Fibroblast of the aortic adventitia (primary cell): Measurements from ENCODE around the gene TIE1. TPM values are rescaled to one million over a fixed set of nuclear protein-coding genes. Genes with fewer than 3 reads are reported as not detected.
A peak's percentile ranks its signal among the peaks of the same experiment; 100 is the strongest.

Experiments
- DNase-seq: peaks from one replicate; pipeline ENCODE4 v3.0.0-alpha.2; 2010; ENCODE audit warnings: low read depth
- H3K4me3 ChIP-seq: 2 replicates; pipeline ENCODE4 v1.5.1; 2011; ENCODE audit warnings: low read depth, mild to moderate bottlenecking, control low read depth, low read length, moderate library complexity
- total RNA-seq: library from RNA; depleted of rRNA; stranded (reverse); fragments of >200 nt; gene quantifications from 2 replicates; pipeline ENCODE4 v1.2.3, GENCODE V29; 2012; ENCODE audit warnings: low replicate concordance
- TF ChIP-seq, protein P1 (sequence below): IDR thresholded peaks from 2 replicates; pipeline ENCODE4 v1.5.1; 2011; ENCODE audit warnings: mild to moderate bottlenecking, low read length, control low read depth, inconsistent platforms; ENCODE audit not compliant: insufficient read depth

TIE1 gene
- total RNA-seq, 1 donor = 0.81 TPM

DNA sequence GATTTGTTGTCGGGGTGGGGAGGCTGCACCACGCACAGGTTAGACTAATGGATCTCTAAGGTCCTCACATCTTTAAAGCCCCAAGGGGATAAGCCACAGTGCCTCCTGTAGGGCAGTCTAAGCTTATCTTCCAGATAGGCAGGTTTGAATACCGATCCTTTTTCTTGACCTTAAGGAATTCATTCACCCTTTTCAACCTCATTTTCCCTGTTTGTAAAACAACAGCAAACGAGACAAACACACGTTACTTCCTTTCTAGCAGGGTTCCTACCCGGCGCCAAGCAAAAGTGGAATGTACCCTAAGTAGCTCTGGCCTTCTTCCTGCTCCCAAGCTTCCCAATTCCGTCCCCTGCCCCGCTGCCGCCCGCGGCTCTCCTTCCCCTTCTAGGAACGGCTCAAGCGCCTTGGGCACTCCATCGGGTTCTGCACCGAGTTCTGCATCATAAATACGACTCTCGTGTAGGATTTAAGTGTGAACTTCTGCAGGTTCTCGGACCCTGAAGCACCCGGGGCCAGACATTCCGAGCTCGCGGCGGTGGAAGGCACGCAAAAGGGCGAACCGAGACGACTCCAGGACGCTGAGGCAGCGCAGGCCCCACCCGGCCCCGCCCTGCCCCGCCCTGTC, 57.5 kb downstream of the TIE1 start:
- DNase-seq = no peak
- peak overlapping the region; percentile 75 for H3K4me3 ChIP-seq
- TF ChIP-seq, protein P1, sequence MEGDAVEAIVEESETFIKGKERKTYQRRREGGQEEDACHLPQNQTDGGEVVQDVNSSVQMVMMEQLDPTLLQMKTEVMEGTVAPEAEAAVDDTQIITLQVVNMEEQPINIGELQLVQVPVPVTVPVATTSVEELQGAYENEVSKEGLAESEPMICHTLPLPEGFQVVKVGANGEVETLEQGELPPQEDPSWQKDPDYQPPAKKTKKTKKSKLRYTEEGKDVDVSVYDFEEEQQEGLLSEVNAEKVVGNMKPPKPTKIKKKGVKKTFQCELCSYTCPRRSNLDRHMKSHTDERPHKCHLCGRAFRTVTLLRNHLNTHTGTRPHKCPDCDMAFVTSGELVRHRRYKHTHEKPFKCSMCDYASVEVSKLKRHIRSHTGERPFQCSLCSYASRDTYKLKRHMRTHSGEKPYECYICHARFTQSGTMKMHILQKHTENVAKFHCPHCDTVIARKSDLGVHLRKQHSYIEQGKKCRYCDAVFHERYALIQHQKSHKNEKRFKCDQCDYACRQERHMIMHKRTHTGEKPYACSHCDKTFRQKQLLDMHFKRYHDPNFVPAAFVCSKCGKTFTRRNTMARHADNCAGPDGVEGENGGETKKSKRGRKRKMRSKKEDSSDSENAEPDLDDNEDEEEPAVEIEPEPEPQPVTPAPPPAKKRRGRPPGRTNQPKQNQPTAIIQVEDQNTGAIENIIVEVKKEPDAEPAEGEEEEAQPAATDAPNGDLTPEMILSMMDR = peak; percentile 30

DNA sequence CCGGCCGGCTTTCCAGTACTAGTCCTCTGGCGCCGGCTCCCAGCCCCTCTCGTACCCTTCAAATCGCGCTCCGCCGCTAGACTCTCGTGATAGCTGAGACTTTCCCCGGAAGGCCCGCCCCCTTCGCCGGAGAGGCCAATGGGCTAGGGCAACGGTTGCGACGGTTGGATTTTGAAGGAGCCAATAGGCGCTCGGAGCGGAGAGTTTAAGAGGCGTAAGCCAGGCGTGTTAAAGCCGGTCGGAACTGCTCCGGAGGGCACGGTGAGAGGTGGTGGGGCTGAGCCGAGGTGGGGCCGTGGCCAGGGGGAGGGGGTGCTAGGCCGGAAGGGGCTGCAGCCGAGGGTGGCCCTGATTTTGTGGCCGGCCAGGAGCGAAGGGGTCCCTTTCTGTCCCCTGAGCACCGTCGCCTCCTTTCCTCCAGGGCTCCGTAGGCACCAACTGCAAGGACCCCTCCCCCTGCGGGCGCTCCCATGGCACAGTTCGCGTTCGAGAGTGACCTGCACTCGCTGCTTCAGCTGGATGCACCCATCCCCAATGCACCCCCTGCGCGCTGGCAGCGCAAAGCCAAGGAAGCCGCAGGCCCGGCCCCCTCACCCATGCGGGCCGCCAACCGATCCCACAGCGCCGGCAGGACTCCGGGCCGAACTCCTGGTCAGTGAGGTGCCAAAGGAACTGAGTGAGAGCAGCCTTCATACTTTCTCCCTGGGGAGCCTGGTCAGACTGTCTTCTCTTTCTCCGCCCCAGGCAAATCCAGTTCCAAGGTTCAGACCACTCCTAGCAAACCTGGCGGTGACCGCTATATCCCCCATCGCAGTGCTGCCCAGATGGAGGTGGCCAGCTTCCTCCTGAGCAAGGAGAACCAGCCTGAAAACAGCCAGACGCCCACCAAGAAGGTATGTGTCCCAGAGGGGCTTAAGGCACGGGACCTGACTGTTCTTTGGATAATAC, 58.2 kb downstream of the TIE1 start, which contains the start of gene CDC20:
Gene CDC20, plus strand, starts transcription at position 236 of the 948 bp plus-strand sequence. Its CDS starts 235 bp downstream, at position 471.
- DNase-seq = peak; percentile 95
- TF ChIP-seq, protein P1 = no peak
- peak within 1 kb of the TSS; percentile 75 for H3K4me3 ChIP-seq

DNA sequence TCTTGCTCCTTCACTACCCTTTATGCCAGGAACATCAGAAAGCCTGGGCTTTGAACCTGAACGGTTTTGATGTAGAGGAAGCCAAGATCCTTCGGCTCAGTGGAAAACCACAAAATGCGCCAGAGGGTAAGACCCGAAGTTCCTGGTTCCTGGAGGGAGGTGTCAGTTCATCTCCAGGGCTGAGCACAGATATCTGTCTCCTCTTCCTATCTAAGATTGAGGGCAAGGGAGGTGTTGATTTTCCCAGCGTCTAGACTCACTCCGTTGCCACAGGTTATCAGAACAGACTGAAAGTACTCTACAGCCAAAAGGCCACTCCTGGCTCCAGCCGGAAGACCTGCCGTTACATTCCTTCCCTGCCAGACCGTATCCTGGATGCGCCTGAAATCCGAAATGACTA, 58.9 kb downstream of the TIE1 start:
- H3K4me3 ChIP-seq = peak overlapping the region; percentile 71
- DNase-seq = no peak
- TF ChIP-seq, protein P1 = no peak

DNA sequence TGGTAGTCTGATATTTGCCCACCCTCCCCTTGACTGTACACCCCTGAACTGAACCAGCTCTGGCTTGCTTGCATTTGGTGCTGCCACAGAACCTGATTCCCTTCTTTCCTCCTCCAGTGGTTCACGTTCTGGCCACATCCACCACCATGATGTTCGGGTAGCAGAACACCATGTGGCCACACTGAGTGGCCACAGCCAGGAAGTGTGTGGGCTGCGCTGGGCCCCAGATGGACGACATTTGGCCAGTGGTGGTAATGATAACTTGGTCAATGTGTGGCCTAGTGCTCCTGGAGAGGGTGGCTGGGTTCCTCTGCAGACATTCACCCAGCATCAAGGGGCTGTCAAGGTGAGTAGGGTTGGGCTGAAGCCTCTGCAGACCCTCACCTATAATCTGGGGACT, 59.8 kb downstream of the TIE1 start:
- DNase-seq = no peak
- TF ChIP-seq, protein P1 = no peak
- peak overlapping the region; percentile 71 for H3K4me3 ChIP-seq

DNA sequence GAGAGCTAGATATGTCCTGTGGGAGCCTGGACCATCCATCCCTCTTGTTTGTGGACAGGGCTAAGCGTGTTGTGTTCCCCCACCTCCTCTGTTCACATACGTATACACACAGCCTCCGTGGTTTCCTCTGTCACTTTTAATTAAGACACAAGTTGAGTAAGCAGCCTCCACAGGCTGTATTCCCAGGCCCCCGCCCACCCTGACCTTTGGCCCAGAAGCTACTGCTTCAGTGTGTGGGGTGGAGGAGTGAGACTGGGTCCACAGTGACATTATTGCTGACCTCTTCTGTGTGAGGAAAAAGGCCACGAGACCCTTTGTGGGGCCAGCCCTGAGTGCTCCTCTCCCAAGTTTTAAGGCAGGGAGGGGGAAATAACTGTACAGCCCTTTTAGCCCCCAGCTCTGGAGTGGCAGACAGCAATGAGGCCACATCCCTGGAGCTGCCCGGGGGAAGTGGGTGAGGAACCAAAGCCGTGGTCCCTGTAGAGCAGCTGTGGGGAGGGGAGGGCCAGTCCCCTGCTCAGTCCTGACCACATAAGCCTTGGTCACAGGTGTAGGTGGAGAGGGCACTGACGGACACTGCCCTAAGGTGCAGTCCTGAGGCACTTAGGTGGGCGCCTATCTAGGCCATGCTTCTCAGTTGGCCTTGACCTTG, 62.6 kb downstream of the TIE1 start:
- TF ChIP-seq, protein P1 = no peak
- DNase-seq = no peak
- H3K4me3 ChIP-seq = no peak overlapping the region

DNA sequence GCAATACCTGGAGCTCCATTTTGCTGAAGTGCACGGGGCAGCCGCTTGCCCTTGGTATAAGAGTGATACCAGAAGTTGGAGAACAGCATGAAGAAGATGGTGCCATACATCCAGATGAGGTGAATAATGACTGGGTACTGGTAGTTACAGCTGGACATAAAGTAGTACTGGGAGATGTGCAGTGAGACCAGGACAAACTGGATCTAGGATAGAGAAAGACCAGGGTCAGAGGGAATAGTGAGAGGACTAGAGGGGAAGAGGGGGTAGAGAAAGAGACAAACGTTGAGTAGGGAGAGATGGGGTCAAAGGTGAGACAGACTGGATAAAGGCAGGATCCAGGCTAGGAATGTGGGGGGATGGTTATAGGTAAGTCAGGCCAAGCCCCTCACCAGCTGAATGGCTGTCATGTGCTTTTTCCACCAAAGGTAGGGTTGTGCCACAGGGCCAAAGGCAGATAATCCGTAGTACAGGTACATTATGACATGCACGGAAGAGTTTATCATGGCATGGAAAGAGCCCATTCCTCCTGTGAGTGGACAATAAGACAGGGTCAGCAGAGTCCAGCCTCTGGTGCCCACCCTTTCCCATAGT, 63.2 kb downstream of the TIE1 start:
- DNase-seq = no peak
- TF ChIP-seq, protein P1 = no peak
- H3K4me3 ChIP-seq = no peak overlapping the region
